ENCODE measurements around the gene NACC2. TPM values are rescaled to one million over a fixed set of nuclear protein-coding genes. Genes with fewer than 3 reads are reported as not detected.
A peak's percentile ranks its signal among the peaks of the same experiment; 100 is the strongest.

Gene NACC2
- total and polyA plus RNA-seq, 9 of the 15 experiments (the other 6 are each of a cell fraction or from before 2014, with no cell fraction given), result 0.70 to 25.1 (median 5.6) TPM

DNA sequence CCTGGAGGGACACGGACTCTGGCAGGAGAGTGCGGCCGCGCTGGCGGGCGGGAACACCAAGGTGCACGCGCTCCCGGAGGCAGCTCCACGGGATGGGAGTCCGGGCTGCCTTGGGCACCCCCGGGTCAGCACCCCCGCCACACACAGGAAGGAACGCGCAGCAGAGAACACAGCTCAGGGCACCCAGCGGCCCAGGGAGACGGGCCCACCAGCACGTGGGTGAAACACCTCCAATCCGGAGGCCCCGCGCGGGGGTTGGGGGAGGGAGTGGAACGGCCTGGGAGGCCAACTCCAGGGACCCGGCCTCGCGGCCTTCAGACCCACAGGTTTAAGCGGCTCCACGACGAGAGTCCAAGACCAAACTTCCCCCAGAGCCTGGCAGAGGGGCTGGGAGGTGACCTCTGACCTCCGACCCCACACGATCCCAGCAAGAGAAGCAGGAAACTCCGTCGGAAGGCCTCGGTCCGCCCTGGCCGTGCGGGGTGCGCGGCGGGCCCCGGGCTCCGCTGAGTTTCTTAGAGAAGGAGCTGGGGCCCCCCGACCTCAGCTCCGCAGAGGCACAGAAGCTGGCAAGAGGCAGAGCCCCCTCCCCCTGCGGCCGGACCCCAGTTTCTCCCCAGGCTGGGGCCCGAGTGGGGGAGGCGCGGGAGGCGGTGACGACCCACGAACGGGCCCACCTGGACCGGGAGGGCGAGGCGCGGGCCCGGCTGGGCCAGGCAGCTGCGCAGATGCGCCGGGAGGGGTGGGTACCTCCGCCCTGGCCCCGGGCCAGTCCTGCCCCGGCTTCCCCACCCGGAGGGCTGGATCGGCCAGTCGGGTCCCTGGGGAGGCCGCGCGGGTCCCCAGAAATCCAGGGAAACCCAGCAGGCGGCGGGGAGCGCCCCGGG is 851 bp downstream of the NACC2 start (continued):
- TF ChIP-seq, protein P1, sequence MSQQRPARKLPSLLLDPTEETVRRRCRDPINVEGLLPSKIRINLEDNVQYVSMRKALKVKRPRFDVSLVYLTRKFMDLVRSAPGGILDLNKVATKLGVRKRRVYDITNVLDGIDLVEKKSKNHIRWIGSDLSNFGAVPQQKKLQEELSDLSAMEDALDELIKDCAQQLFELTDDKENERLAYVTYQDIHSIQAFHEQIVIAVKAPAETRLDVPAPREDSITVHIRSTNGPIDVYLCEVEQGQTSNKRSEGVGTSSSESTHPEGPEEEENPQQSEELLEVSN (IDR thresholded peaks at IDR 0.05; ENCODE audit: borderline replicate concordance in 1 of 2, extremely low read depth in 1 of 2, insufficient read depth in 1 of 2, insufficient read length in 1 of 2, low read depth in 1 of 2, low read length in 1 of 2, poor library complexity in 1 of 2, severe bottlenecking in 1 of 2), result peak; percentile 93 to 96
- peak; percentile 74 for TF ChIP-seq ZNF232 (CRISPR knock-in tag; IDR thresholded peaks at IDR 0.05)
- no peak for TF ChIP-seq ZNF184 (CRISPR knock-in tag; IDR thresholded peaks at IDR 0.05)
- peak; percentile 41 for TF ChIP-seq NFYB (IDR thresholded peaks at IDR 0.05; ENCODE audit: extremely low read depth, insufficient read length)
- TF ChIP-seq, protein P2, sequence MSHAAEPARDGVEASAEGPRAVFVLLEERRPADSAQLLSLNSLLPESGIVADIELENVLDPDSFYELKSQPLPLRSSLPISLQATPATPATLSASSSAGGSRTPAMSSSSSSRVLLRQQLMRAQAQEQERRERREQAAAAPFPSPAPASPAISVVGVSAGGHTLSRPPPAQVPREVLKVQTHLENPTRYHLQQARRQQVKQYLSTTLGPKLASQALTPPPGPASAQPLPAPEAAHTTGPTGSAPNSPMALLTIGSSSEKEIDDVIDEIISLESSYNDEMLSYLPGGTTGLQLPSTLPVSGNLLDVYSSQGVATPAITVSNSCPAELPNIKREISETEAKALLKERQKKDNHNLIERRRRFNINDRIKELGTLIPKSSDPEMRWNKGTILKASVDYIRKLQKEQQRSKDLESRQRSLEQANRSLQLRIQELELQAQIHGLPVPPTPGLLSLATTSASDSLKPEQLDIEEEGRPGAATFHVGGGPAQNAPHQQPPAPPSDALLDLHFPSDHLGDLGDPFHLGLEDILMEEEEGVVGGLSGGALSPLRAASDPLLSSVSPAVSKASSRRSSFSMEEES (CRISPR knock-in tag; IDR thresholded peaks at IDR 0.05), result no peak
- no peak for TF ChIP-seq JUNB (CRISPR knock-in tag; conservative IDR thresholded peaks at IDR 0.05)
- TF ChIP-seq ZFX (CRISPR knock-in tag; IDR thresholded peaks at IDR 0.05), result peak; percentile 80
- TF ChIP-seq, protein P3, sequence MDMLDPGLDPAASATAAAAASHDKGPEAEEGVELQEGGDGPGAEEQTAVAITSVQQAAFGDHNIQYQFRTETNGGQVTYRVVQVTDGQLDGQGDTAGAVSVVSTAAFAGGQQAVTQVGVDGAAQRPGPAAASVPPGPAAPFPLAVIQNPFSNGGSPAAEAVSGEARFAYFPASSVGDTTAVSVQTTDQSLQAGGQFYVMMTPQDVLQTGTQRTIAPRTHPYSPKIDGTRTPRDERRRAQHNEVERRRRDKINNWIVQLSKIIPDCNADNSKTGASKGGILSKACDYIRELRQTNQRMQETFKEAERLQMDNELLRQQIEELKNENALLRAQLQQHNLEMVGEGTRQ (CRISPR knock-in tag; IDR thresholded peaks at IDR 0.05), result peak; percentile 85
- TF ChIP-seq POLR2G (IDR thresholded peaks at IDR 0.05; ENCODE audit: low read depth, low read length), result peak; percentile 72
- TF ChIP-seq SIN3A (IDR thresholded peaks at IDR 0.05; ENCODE audit: borderline replicate concordance in 2 of 2, control insufficient read depth in 1 of 2, low read depth in 2 of 2, low read length in 2 of 2), result peak in 1 of 2 experiments; percentile 25; a peak in 1 of 4 replicates
- 0 out of 2 replicates have a peak, but pooled peaks have one; percentile 3 for TF ChIP-seq CREM (IDR thresholded peaks at IDR 0.05; ENCODE audit: low read depth)
- TF ChIP-seq EP400 (IDR thresholded peaks at IDR 0.05), result peak; percentile 71; the same call in 1 of the 2 replicates
- TF ChIP-seq, protein P4, sequence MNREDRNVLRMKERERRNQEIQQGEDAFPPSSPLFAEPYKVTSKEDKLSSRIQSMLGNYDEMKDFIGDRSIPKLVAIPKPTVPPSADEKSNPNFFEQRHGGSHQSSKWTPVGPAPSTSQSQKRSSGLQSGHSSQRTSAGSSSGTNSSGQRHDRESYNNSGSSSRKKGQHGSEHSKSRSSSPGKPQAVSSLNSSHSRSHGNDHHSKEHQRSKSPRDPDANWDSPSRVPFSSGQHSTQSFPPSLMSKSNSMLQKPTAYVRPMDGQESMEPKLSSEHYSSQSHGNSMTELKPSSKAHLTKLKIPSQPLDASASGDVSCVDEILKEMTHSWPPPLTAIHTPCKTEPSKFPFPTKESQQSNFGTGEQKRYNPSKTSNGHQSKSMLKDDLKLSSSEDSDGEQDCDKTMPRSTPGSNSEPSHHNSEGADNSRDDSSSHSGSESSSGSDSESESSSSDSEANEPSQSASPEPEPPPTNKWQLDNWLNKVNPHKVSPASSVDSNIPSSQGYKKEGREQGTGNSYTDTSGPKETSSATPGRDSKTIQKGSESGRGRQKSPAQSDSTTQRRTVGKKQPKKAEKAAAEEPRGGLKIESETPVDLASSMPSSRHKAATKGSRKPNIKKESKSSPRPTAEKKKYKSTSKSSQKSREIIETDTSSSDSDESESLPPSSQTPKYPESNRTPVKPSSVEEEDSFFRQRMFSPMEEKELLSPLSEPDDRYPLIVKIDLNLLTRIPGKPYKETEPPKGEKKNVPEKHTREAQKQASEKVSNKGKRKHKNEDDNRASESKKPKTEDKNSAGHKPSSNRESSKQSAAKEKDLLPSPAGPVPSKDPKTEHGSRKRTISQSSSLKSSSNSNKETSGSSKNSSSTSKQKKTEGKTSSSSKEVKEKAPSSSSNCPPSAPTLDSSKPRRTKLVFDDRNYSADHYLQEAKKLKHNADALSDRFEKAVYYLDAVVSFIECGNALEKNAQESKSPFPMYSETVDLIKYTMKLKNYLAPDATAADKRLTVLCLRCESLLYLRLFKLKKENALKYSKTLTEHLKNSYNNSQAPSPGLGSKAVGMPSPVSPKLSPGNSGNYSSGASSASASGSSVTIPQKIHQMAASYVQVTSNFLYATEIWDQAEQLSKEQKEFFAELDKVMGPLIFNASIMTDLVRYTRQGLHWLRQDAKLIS (CRISPR knock-in tag; IDR thresholded peaks at IDR 0.05), result peak; percentile 49; the same call in 1 of the 2 replicates
- 0 out of 2 replicates have a peak, but pooled peaks have one; percentile 78 for TF ChIP-seq TGIF2 (CRISPR knock-in tag; IDR thresholded peaks at IDR 0.05)
- no peak for TF ChIP-seq ZBED1 (IDR thresholded peaks at IDR 0.05)
- TF ChIP-seq RBFOX2 (IDR thresholded peaks at IDR 0.05; ENCODE audit: low read depth, low read length), result peak; percentile 79
- TF ChIP-seq RCOR1 (IDR thresholded peaks at IDR 0.05; ENCODE audit: borderline replicate concordance in 1 of 2, low read depth in 2 of 2, low read length in 2 of 2), result no peak
- TF ChIP-seq MCM7 (IDR thresholded peaks at IDR 0.05), result no peak

All from K562 (cell line).